ENCODE results near the gene COL7A1. TPM values are rescaled to one million over a fixed set of nuclear protein-coding genes. Genes with fewer than 3 reads are reported as not detected.

The COL7A1 gene
- total RNA-seq, 8 experiments from 2014 or later = 7.0 to 27.9 (median 13.0) TPM

GRCh38 chr3:48563382-48563918 lies 31.7 kb downstream of the COL7A1 start, which contains the start of gene UCN2:
Gene UCN2 (minus strand): TSS chr3:48563781. CDS start chr3:48563124, 657 bp downstream.
- no peak for ATAC-seq (replicated peaks in 6 of 8)
- 50 to 90% (median 78%) methylated on average over 1 to 2 of the region's 6 CpGs; no CpG with 5 or more reads in 5 of the 10 experiments for WGBS, 10 experiments
- peak within 1 kb of the TSS; percentile 28 to 39 for H3K27ac ChIP-seq
- H3K4me1 ChIP-seq (replicated peaks in 1 of 2) = peaks cover 32 to 43% of the 10 kb centered on the region in 2 donors
- no peak within 1 kb of the TSS for H3K4me3 ChIP-seq
- in situ Hi-C loops (cut with MboI; ENCODE audit: low pct_unique_long_range_greater_than_20kb in 2 of 9, low sequenced_read_pairs in 9 of 9, unreplicated experiment in 9 of 9) = no loop called here

GRCh38 chr3:48562367-48563095 lies 32.6 kb downstream of the COL7A1 start:
- in situ Hi-C loops (cut with MboI; ENCODE audit: low pct_unique_long_range_greater_than_20kb in 2 of 9, low sequenced_read_pairs in 9 of 9, unreplicated experiment in 9 of 9) = no loop called here
- Histone ChIP-seq H3K4me3 (no peak overlapping the region), H3K4me1 (replicated peaks in 1 of 2) (peaks cover 42 to 51% of the 10 kb centered on the region in 2 donors), H3K27ac (peak overlapping the region in 1 of 2 donors; percentile 28)
- 70 to 92% methylated on average over 2 of the region's 20 CpGs; no CpG with 5 or more reads in 8 of the 10 experiments for WGBS, 10 experiments
- ATAC-seq (replicated peaks in 6 of 8) = no peak

GRCh38 chr3:48561045-48561736 lies 33.9 kb downstream of the COL7A1 start:
- ATAC-seq (replicated peaks in 6 of 8) = peak; percentile 9 to 54 (median 42)
- peaks cover 43 to 53% of the 10 kb centered on the region in 2 donors for H3K4me1 ChIP-seq (replicated peaks in 1 of 2)

GRCh38 chr3:48560648-48561018 lies 34.5 kb downstream of the COL7A1 start:
- H3K27ac ChIP-seq = peak overlapping the region; percentile 16 to 66
- peak in 4 of 8 experiments; percentile 9 to 36 (median 20) for ATAC-seq (replicated peaks in 6 of 8)
- WGBS, 10 experiments = 20% methylated on average over 1 of the region's 5 CpGs; no CpG with 5 or more reads in 9 of the 10 experiments
- H3K4me3 ChIP-seq = peak overlapping the region in 1 of 5 donors; percentile 3
- in situ Hi-C loops (cut with MboI; ENCODE audit: low pct_unique_long_range_greater_than_20kb in 2 of 9, low sequenced_read_pairs in 9 of 9, unreplicated experiment in 9 of 9) = no loop called here
- peaks cover 43 to 58% of the 10 kb centered on the region in 2 donors for H3K4me1 ChIP-seq (replicated peaks in 1 of 2)

More at GRCh38 chr3:48561045-48561736, 33.9 kb downstream of the COL7A1 start:
- WGBS, 10 experiments = 27 to 83% (median 73%) methylated on average over 2 to 8 of the region's 21 CpGs; no CpG with 5 or more reads in 6 of the 10 experiments
- in situ Hi-C loops (cut with MboI; ENCODE audit: low pct_unique_long_range_greater_than_20kb in 2 of 9, low sequenced_read_pairs in 9 of 9, unreplicated experiment in 9 of 9) = no loop called here
- Histone ChIP-seq H3K4me3 (peak overlapping the region in 1 of 5 donors; percentile 3), H3K27ac (peak overlapping the region in 1 of 2 donors; percentile 53)

- ATAC-seq (replicated peaks in 6 of 8) = no peak
- no peak overlapping the region for H3K4me3 ChIP-seq
- peaks cover 50 to 69% of the 10 kb centered on the region in 2 donors for H3K4me1 ChIP-seq (replicated peaks in 1 of 2)
- in situ Hi-C loops (cut with MboI; ENCODE audit: low pct_unique_long_range_greater_than_20kb in 2 of 9, low sequenced_read_pairs in 9 of 9, unreplicated experiment in 9 of 9) = no loop called here
- WGBS, 10 experiments = 33 to 100% (median 68%) methylated on average over 1 to 5 of the region's 6 CpGs; no CpG with 5 or more reads in 3 of the 10 experiments
- H3K27ac ChIP-seq = peak overlapping the region in 1 of 2 donors; percentile 11
Observed at GRCh38 chr3:48558493-48559134, 36.5 kb downstream of the COL7A1 start.

- in situ Hi-C loops (cut with MboI; ENCODE audit: low pct_unique_long_range_greater_than_20kb in 2 of 9, low sequenced_read_pairs in 9 of 9, unreplicated experiment in 9 of 9) = no loop called here
Observed at GRCh38 chr3:48556796-48557626, 38.1 kb downstream of the COL7A1 start, which contains the start of gene PFKFB4. Gene PFKFB4 (minus strand): TSS chr3:48556803. CDS start chr3:48556777, 26 bp downstream.

GRCh38 chr3:48555949-48556795 lies 39.0 kb downstream of the COL7A1 start:
- Histone ChIP-seq H3K4me1 (replicated peaks in 1 of 2) (peaks cover 38 to 56% of the 10 kb centered on the region in 2 donors), H3K27ac (peak overlapping the region in 1 of 2 donors; percentile 47), H3K4me3 (peak overlapping the region; percentile 43 to 55 (median 52))
- 57 to 100% (median 89%) methylated on average over 1 to 3 of the region's 29 CpGs; no CpG with 5 or more reads in 4 of the 10 experiments for WGBS, 10 experiments
- in situ Hi-C loops (cut with MboI; ENCODE audit: low pct_unique_long_range_greater_than_20kb in 2 of 9, low sequenced_read_pairs in 9 of 9, unreplicated experiment in 9 of 9) = no loop called here
- no peak for ATAC-seq (replicated peaks in 6 of 8)

More at GRCh38 chr3:48556796-48557626, 38.1 kb downstream of the COL7A1 start, which contains the start of gene PFKFB4:
- Histone ChIP-seq H3K4me1 (replicated peaks in 1 of 2) (peaks cover 39 to 58% of the 10 kb centered on the region in 2 donors), H3K4me3 (peak within 1 kb of the TSS; percentile 43 to 55 (median 52)), H3K27ac (peak within 1 kb of the TSS; percentile 13 to 63)
- WGBS, 10 experiments = 0 to 21% (median 5%) methylated on average over 2 to 14 of the region's 53 CpGs; no CpG with 5 or more reads in 4 of the 10 experiments
- ATAC-seq (replicated peaks in 6 of 8) = peak; percentile 68 to 89 (median 83)

- Histone ChIP-seq H3K4me3 (peak overlapping the region; percentile 43 to 55 (median 52)), H3K27ac (no peak overlapping the region), H3K4me1 (replicated peaks in 1 of 2) (peaks cover 30 to 50% of the 10 kb centered on the region in 2 donors)
- in situ Hi-C loops (cut with MboI; ENCODE audit: low pct_unique_long_range_greater_than_20kb in 2 of 9, low sequenced_read_pairs in 9 of 9, unreplicated experiment in 9 of 9) = no loop called here
- no peak for ATAC-seq (replicated peaks in 6 of 8)
- 60 to 96% (median 76%) methylated on average over 1 to 9 of the region's 10 CpGs; no CpG with 5 or more reads in 2 of the 10 experiments for WGBS, 10 experiments
Observed at GRCh38 chr3:48555231-48555948, 39.7 kb downstream of the COL7A1 start.

- peak overlapping the region in 1 of 5 donors; percentile 51 for H3K4me3 ChIP-seq
- no peak overlapping the region for H3K27ac ChIP-seq
- 63 to 100% (median 82%) methylated on average over 1 to 6 of the region's 14 CpGs; no CpG with 5 or more reads in 1 of the 10 experiments for WGBS, 10 experiments
- peaks cover 23 to 38% of the 10 kb centered on the region in 2 donors for H3K4me1 ChIP-seq (replicated peaks in 1 of 2)
- no peak for ATAC-seq (replicated peaks in 6 of 8)
- in situ Hi-C loops (cut with MboI; ENCODE audit: low pct_unique_long_range_greater_than_20kb in 2 of 9, low sequenced_read_pairs in 9 of 9, unreplicated experiment in 9 of 9) = no loop called here
Observed at GRCh38 chr3:48553886-48554845, 41.0 kb downstream of the COL7A1 start.

GRCh38 chr3:48553361-48553760 lies 41.8 kb downstream of the COL7A1 start:
- in situ Hi-C loops (cut with MboI; ENCODE audit: low pct_unique_long_range_greater_than_20kb in 2 of 9, low sequenced_read_pairs in 9 of 9, unreplicated experiment in 9 of 9) = no loop called here
- H3K4me1 ChIP-seq (replicated peaks in 1 of 2) = peaks cover 22 to 32% of the 10 kb centered on the region in 2 donors
- no peak for ATAC-seq (replicated peaks in 6 of 8)
- WGBS, 10 experiments = 88 to 100% (median 100%) methylated on average over 1 to 3 of the region's 5 CpGs; no CpG with 5 or more reads in 5 of the 10 experiments
- no peak overlapping the region for H3K27ac ChIP-seq
- no peak overlapping the region for H3K4me3 ChIP-seq

Data from motor neuron (in vitro differentiated cells).